Measurements from ENCODE around the gene SMTNL2. TPM values are rescaled to one million over a fixed set of nuclear protein-coding genes. Genes with fewer than 3 reads are reported as not detected.

Gene SMTNL2
- total RNA-seq, 1 experiment from 2014 or later = not detected

- DNase-seq (ENCODE audit: low read depth) = no peak
Measured at GRCh38 chr17:4545217-4545951, 38.9 kb upstream of the SMTNL2 start.

GRCh38 chr17:4547118-4547906, 37.0 kb upstream of the SMTNL2 start:
- no peak for DNase-seq (ENCODE audit: low read depth)

GRCh38 chr17:4548061-4548461, 36.3 kb upstream of the SMTNL2 start:
- no peak for DNase-seq (ENCODE audit: low read depth)

- DNase-seq (ENCODE audit: low read depth) = no peak
Measured at GRCh38 chr17:4548721-4549531, 35.4 kb upstream of the SMTNL2 start.

GRCh38 chr17:4549781-4550533, 34.4 kb upstream of the SMTNL2 start:
- no peak for DNase-seq (ENCODE audit: low read depth)

GRCh38 chr17:4550534-4551039, 33.7 kb upstream of the SMTNL2 start:
- no peak for DNase-seq (ENCODE audit: low read depth)

- DNase-seq (ENCODE audit: low read depth) = no peak
Measured at GRCh38 chr17:4551141-4551540, 33.2 kb upstream of the SMTNL2 start.

- DNase-seq (ENCODE audit: low read depth) = no peak
Measured at GRCh38 chr17:4551796-4552525, 32.4 kb upstream of the SMTNL2 start.

- DNase-seq (ENCODE audit: low read depth) = no peak
Measured at GRCh38 chr17:4553669-4554068, 30.7 kb upstream of the SMTNL2 start.

- no peak for DNase-seq (ENCODE audit: low read depth)
Measured at GRCh38 chr17:4554441-4554996, 29.8 kb upstream of the SMTNL2 start.

GRCh38 chr17:4554997-4555799, 29.1 kb upstream of the SMTNL2 start, which contains the start of gene MYBBP1A:
MYBBP1A (minus strand) TSS chr17:4555384; CDS start chr17:4555324, 60 bp downstream.
- DNase-seq (ENCODE audit: low read depth) = peak; percentile 92

GRCh38 chr17:4555873-4556759, 28.2 kb upstream of the SMTNL2 start:
- DNase-seq (ENCODE audit: low read depth) = no peak

- no peak for DNase-seq (ENCODE audit: low read depth)
Measured at GRCh38 chr17:4556996-4557395, 27.3 kb upstream of the SMTNL2 start.

GRCh38 chr17:4557626-4558346, 26.5 kb upstream of the SMTNL2 start:
- DNase-seq (ENCODE audit: low read depth) = no peak

GRCh38 chr17:4558347-4558971, 25.9 kb upstream of the SMTNL2 start:
- no peak for DNase-seq (ENCODE audit: low read depth)

- no peak for DNase-seq (ENCODE audit: low read depth)
Measured at GRCh38 chr17:4559139-4559791, 25.1 kb upstream of the SMTNL2 start.

- no peak for DNase-seq (ENCODE audit: low read depth)
Measured at GRCh38 chr17:4559966-4560365, 24.4 kb upstream of the SMTNL2 start.

Measured in RPMI7951 (cell line).